GM23338 (cell line): ENCODE measurements around the gene ZBTB12.

ENCODE experiments used
- EZH2 ChIP-seq: fragments of 200-600 bp; sonication (generic); IDR thresholded peaks from one replicate; pipeline ENCODE4 v1.8.0; 2017; ENCODE audit warnings: antibody characterized with exemption, mild to moderate bottlenecking, low read depth; ENCODE audit not compliant: unreplicated experiment
- TF ChIP-seq, protein P1 (sequence below), 2 experiments: fragments of 200-600 bp in 1 of 2; sonication (generic) in 1 of 2; conservative IDR thresholded peaks; 2 replicates each; pipeline versions ENCODE4 v1.5.1 to v1.6.1; 2016 to 2017; ENCODE audit warnings: antibody characterized with exemption in 2 of 2, low read depth in 2 of 2, mild to moderate bottlenecking in 2 of 2, moderate library complexity in 1 of 2
- TF ChIP-seq, protein P2 (sequence below): IDR thresholded peaks from 2 replicates; pipeline ENCODE4 v1.6.1; 2016; ENCODE audit warnings: antibody characterized with exemption

DNA sequence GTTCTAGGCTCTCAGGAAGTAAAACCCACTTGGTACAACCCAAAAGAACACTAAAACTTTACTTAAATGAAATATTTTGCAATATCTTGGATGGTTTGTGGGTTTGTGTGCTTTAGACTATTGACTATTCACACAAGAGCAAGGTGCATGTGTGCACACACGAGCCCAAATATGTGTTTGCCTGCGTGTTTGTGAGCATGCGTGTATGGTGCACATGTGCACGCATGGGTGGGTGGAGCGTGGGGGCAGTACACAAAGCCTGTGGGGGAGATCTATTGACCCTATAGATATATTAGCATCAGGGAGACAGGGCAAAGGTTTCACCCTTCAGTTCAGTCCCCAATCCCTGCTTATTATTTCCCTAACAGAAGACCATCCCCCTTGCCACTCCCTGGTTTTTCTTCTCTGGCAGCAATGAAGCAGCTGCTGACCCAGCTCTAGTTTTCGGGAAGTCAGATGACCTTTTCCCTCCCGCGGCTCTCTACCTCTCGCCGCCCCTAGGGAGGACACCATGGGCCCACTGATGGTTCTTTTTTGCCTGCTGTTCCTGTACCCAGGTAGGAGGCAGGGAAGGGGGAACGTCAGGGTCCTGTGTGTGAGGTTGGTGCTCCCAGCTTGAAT lies 25.5 kb upstream of the ZBTB12 start, which contains the start of gene C2:
- TF ChIP-seq, protein P1, sequence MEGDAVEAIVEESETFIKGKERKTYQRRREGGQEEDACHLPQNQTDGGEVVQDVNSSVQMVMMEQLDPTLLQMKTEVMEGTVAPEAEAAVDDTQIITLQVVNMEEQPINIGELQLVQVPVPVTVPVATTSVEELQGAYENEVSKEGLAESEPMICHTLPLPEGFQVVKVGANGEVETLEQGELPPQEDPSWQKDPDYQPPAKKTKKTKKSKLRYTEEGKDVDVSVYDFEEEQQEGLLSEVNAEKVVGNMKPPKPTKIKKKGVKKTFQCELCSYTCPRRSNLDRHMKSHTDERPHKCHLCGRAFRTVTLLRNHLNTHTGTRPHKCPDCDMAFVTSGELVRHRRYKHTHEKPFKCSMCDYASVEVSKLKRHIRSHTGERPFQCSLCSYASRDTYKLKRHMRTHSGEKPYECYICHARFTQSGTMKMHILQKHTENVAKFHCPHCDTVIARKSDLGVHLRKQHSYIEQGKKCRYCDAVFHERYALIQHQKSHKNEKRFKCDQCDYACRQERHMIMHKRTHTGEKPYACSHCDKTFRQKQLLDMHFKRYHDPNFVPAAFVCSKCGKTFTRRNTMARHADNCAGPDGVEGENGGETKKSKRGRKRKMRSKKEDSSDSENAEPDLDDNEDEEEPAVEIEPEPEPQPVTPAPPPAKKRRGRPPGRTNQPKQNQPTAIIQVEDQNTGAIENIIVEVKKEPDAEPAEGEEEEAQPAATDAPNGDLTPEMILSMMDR (conservative IDR thresholded peaks at IDR 0.05; ENCODE audit: low read depth in 2 of 2) = no peak
- no peak for TF ChIP-seq EZH2
- TF ChIP-seq, protein P2, sequence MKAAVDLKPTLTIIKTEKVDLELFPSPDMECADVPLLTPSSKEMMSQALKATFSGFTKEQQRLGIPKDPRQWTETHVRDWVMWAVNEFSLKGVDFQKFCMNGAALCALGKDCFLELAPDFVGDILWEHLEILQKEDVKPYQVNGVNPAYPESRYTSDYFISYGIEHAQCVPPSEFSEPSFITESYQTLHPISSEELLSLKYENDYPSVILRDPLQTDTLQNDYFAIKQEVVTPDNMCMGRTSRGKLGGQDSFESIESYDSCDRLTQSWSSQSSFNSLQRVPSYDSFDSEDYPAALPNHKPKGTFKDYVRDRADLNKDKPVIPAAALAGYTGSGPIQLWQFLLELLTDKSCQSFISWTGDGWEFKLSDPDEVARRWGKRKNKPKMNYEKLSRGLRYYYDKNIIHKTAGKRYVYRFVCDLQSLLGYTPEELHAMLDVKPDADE = no peak
